ENCODE data around the gene PLEKHH3.

Gene PLEKHH3

GRCh38 chr17:42677012-42677857, 441 bp upstream of the PLEKHH3 start:
- Histone ChIP-seq H3K36me3 (ENCODE audit: insufficient read depth, low read length) (peaks cover 4% of the 10 kb centered on the region; the same call in 1 of the 2 replicates), H3K4me3 (ENCODE audit: low read length) (peak overlapping the region; percentile 94), H3K27ac (ENCODE audit: low read depth, low read length) (peak overlapping the region; percentile 94; the same call in 1 of the 2 replicates), H3K27me3 (ENCODE audit: insufficient read depth, low read length) (peaks cover 51% of the 10 kb centered on the region), H3K9me3 (ENCODE audit: insufficient read depth, low read depth, low read length) (no peaks in the 10 kb centered on the region), H3K9ac (ENCODE audit: low read depth, low read length) (no peak overlapping the region), H3K4me1 (ENCODE audit: insufficient read depth, low read length) (peaks cover 39% of the 10 kb centered on the region)
- WGBS, result 11% methylated on average over 30 of the region's 33 CpGs

- Histone ChIP-seq H3K4me3 (ENCODE audit: low read length) (peak overlapping the region; percentile 94), H3K27me3 (ENCODE audit: insufficient read depth, low read length) (peaks cover 60% of the 10 kb centered on the region), H3K36me3 (ENCODE audit: insufficient read depth, low read length) (peaks cover 7% of the 10 kb centered on the region; the same call in 1 of the 2 replicates), H3K9me3 (ENCODE audit: insufficient read depth, low read depth, low read length) (no peaks in the 10 kb centered on the region), H3K27ac (ENCODE audit: low read depth, low read length) (no peak overlapping the region; the same call in 1 of the 2 replicates), H3K9ac (ENCODE audit: low read depth, low read length) (peak overlapping the region; percentile 27), H3K4me1 (ENCODE audit: insufficient read depth, low read length) (peaks cover 39% of the 10 kb centered on the region)
- under 1% methylated on average over 43 of the region's 43 CpGs for WGBS
These were observed 800 bp downstream of the PLEKHH3 start for GRCh38 chr17:42675965-42676423.

- 1% methylated on average over 25 of the region's 27 CpGs for WGBS
- H3K4me1 ChIP-seq (ENCODE audit: insufficient read depth, low read length), result peaks cover 39% of the 10 kb centered on the region
- H3K4me3 ChIP-seq (ENCODE audit: low read length), result peak overlapping the region; percentile 94
- H3K36me3 ChIP-seq (ENCODE audit: insufficient read depth, low read length), result peaks cover 7% of the 10 kb centered on the region; the same call in 1 of the 2 replicates
- peak overlapping the region; percentile 7; the same call in 1 of the 2 replicates for H3K27ac ChIP-seq (ENCODE audit: low read depth, low read length)
- no peaks in the 10 kb centered on the region for H3K9me3 ChIP-seq (ENCODE audit: insufficient read depth, low read depth, low read length)
- H3K27me3 ChIP-seq (ENCODE audit: insufficient read depth, low read length), result peaks cover 60% of the 10 kb centered on the region
- no peak overlapping the region for H3K9ac ChIP-seq (ENCODE audit: low read depth, low read length)
These were observed 1.3 kb downstream of the PLEKHH3 start for GRCh38 chr17:42675348-42675964.

- WGBS, result 22% methylated on average over 8 of the region's 9 CpGs
- Histone ChIP-seq H3K27me3 (ENCODE audit: insufficient read depth, low read length) (peaks cover 54% of the 10 kb centered on the region), H3K4me3 (ENCODE audit: low read length) (peak overlapping the region; percentile 94), H3K4me1 (ENCODE audit: insufficient read depth, low read length) (peaks cover 34% of the 10 kb centered on the region), H3K9me3 (ENCODE audit: insufficient read depth, low read depth, low read length) (no peaks in the 10 kb centered on the region), H3K27ac (ENCODE audit: low read depth, low read length) (no peak overlapping the region), H3K9ac (ENCODE audit: low read depth, low read length) (no peak overlapping the region), H3K36me3 (ENCODE audit: insufficient read depth, low read length) (peaks cover 7% of the 10 kb centered on the region; the same call in 1 of the 2 replicates)
These were observed 1.9 kb downstream of the PLEKHH3 start for GRCh38 chr17:42674755-42675347.

GRCh38 chr17:42673885-42674754, 2.7 kb downstream of the PLEKHH3 start:
- H3K36me3 ChIP-seq (ENCODE audit: insufficient read depth, low read length), result peaks cover 10% of the 10 kb centered on the region; the same call in 1 of the 2 replicates
- no peak overlapping the region for H3K27ac ChIP-seq (ENCODE audit: low read depth, low read length)
- H3K9me3 ChIP-seq (ENCODE audit: insufficient read depth, low read depth, low read length), result no peaks in the 10 kb centered on the region
- H3K4me3 ChIP-seq (ENCODE audit: low read length), result peak overlapping the region; percentile 94
- H3K9ac ChIP-seq (ENCODE audit: low read depth, low read length), result no peak overlapping the region
- WGBS, result 21% methylated on average over 30 of the region's 32 CpGs
- peaks cover 38% of the 10 kb centered on the region for H3K4me1 ChIP-seq (ENCODE audit: insufficient read depth, low read length)
- peaks cover 53% of the 10 kb centered on the region for H3K27me3 ChIP-seq (ENCODE audit: insufficient read depth, low read length)

- Histone ChIP-seq H3K9ac (ENCODE audit: low read depth, low read length) (no peak overlapping the region), H3K36me3 (ENCODE audit: insufficient read depth, low read length) (peaks cover 12% of the 10 kb centered on the region; the same call in 1 of the 2 replicates), H3K4me3 (ENCODE audit: low read length) (peak overlapping the region; percentile 35), H3K9me3 (ENCODE audit: insufficient read depth, low read depth, low read length) (no peaks in the 10 kb centered on the region), H3K27me3 (ENCODE audit: insufficient read depth, low read length) (peaks cover 53% of the 10 kb centered on the region), H3K27ac (ENCODE audit: low read depth, low read length) (no peak overlapping the region), H3K4me1 (ENCODE audit: insufficient read depth, low read length) (peaks cover 38% of the 10 kb centered on the region)
- 56% methylated on average over 30 of the region's 30 CpGs for WGBS
These were observed 3.4 kb downstream of the PLEKHH3 start for GRCh38 chr17:42673266-42673884.

GRCh38 chr17:42672038-42672437, 4.8 kb downstream of the PLEKHH3 start:
- Histone ChIP-seq H3K9ac (ENCODE audit: low read depth, low read length) (no peak overlapping the region), H3K4me1 (ENCODE audit: insufficient read depth, low read length) (peaks cover 38% of the 10 kb centered on the region), H3K27me3 (ENCODE audit: insufficient read depth, low read length) (peaks cover 53% of the 10 kb centered on the region), H3K27ac (ENCODE audit: low read depth, low read length) (no peak overlapping the region), H3K9me3 (ENCODE audit: insufficient read depth, low read depth, low read length) (no peaks in the 10 kb centered on the region), H3K4me3 (ENCODE audit: low read length) (peak overlapping the region; percentile 59), H3K36me3 (ENCODE audit: insufficient read depth, low read length) (peaks cover 25% of the 10 kb centered on the region)
- 50% methylated on average over 28 of the region's 28 CpGs for WGBS

- Histone ChIP-seq H3K27ac (ENCODE audit: low read depth, low read length) (no peak overlapping the region), H3K9me3 (ENCODE audit: insufficient read depth, low read depth, low read length) (no peaks in the 10 kb centered on the region), H3K36me3 (ENCODE audit: insufficient read depth, low read length) (peaks cover 35% of the 10 kb centered on the region), H3K4me1 (ENCODE audit: insufficient read depth, low read length) (peaks cover 38% of the 10 kb centered on the region), H3K27me3 (ENCODE audit: insufficient read depth, low read length) (peaks cover 49% of the 10 kb centered on the region), H3K9ac (ENCODE audit: low read depth, low read length) (no peak overlapping the region), H3K4me3 (ENCODE audit: low read length) (peak overlapping the region; percentile 59)
- WGBS, result 43% methylated on average over 50 of the region's 50 CpGs
These were observed 5.8 kb downstream of the PLEKHH3 start for GRCh38 chr17:42670789-42671657.

GRCh38 chr17:42669977-42670788, 6.6 kb downstream of the PLEKHH3 start:
- Histone ChIP-seq H3K4me3 (ENCODE audit: low read length) (peak overlapping the region; percentile 59), H3K27ac (ENCODE audit: low read depth, low read length) (peak overlapping the region; percentile 50; the same call in 1 of the 2 replicates), H3K36me3 (ENCODE audit: insufficient read depth, low read length) (peaks cover 41% of the 10 kb centered on the region), H3K4me1 (ENCODE audit: insufficient read depth, low read length) (peaks cover 32% of the 10 kb centered on the region), H3K9ac (ENCODE audit: low read depth, low read length) (peak overlapping the region; percentile 30), H3K9me3 (ENCODE audit: insufficient read depth, low read depth, low read length) (no peaks in the 10 kb centered on the region), H3K27me3 (ENCODE audit: insufficient read depth, low read length) (peaks cover 41% of the 10 kb centered on the region)
- WGBS, result 2% methylated on average over 87 of the region's 87 CpGs
